Keratinocyte (primary cell): Measurements from ENCODE around the gene PTAR1.
"Not testable (repeated sequence)": the region's sequence is repeated elsewhere in the genome, so short reads cannot be mapped to it uniquely, and the experiment has no call there.

ENCODE experiments used
- CTCF ChIP-seq, 3 experiments: IDR thresholded peaks in 1 of 3; conservative IDR thresholded peaks in 1 of 3; optimal IDR thresholded peaks in 1 of 3; 2 replicates in 2 of 3; 3 replicates in 1 of 3; pipeline versions ENCODE3 to v1.5.1; 2011; ENCODE audit warnings: low read length in 3 of 3, mild to moderate bottlenecking in 3 of 3, moderate library complexity in 2 of 3, control low read depth in 1 of 3, inconsistent platforms in 1 of 3; ENCODE audit not compliant: insufficient read depth in 2 of 3; ENCODE audit errors: extremely low read depth in 1 of 3
- EZH2 ChIP-seq: IDR thresholded peaks from one replicate; pipeline ENCODE4 v1.6.1; 2012; ENCODE audit warnings: inconsistent platforms, mild to moderate bottlenecking, low read length, moderate library complexity

- not testable (repeated sequence) for TF ChIP-seq CTCF (optimal IDR thresholded peaks at IDR 0.05 in 1 of 3, IDR thresholded peaks at IDR 0.05 in 1 of 3, conservative IDR thresholded peaks at IDR 0.05 in 1 of 3; ENCODE audit: extremely low read depth in 1 of 3, insufficient read depth in 2 of 3, low read length in 3 of 3); EZH2
Observed at GRCh38 chr9:69799521-69799920, 39.7 kb upstream of the PTAR1 start.
